OCI-LY3 (cell line): ENCODE data around the gene WDR20.

Source experiments
- EZH2phosphoT487 ChIP-seq: fragments of 200-600 bp; shearing (Covaris generic); IDR thresholded peaks from 2 replicates; pipeline ENCODE4 v1.6.1; 2018; ENCODE audit warnings: antibody characterized with exemption, mixed run types, low read depth
- TF ChIP-seq, protein P1 (sequence below): fragments of 200-600, 300-600 bp; sonication (generic); IDR thresholded peaks from 2 replicates; pipeline ENCODE4 v1.5.1; 2014; ENCODE audit warnings: antibody characterized with exemption, low read length, low read depth

DNA sequence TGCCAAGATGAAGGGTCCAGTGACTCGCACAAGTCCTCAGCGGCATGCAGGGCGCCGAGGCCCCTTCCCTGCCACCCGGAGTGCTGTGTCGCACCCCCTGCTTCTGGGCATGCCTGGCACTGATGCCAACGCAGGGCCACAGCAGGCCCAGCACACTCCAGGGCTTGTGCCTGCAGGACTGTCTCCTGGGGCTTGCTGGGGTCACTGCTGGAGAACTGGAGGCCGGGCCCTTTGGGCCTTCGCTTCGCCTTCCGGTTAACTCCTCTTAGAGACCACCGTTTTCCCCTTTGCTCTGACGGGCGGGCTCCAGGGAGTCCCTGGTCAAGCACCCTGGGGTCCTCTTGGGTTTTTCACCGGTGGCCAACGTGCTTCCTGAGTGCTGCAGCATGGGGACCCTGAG, 79.6 kb downstream of the WDR20 start:
- TF ChIP-seq EZH2phosphoT487: no peak
- TF ChIP-seq, protein P1, sequence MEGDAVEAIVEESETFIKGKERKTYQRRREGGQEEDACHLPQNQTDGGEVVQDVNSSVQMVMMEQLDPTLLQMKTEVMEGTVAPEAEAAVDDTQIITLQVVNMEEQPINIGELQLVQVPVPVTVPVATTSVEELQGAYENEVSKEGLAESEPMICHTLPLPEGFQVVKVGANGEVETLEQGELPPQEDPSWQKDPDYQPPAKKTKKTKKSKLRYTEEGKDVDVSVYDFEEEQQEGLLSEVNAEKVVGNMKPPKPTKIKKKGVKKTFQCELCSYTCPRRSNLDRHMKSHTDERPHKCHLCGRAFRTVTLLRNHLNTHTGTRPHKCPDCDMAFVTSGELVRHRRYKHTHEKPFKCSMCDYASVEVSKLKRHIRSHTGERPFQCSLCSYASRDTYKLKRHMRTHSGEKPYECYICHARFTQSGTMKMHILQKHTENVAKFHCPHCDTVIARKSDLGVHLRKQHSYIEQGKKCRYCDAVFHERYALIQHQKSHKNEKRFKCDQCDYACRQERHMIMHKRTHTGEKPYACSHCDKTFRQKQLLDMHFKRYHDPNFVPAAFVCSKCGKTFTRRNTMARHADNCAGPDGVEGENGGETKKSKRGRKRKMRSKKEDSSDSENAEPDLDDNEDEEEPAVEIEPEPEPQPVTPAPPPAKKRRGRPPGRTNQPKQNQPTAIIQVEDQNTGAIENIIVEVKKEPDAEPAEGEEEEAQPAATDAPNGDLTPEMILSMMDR: no peak
